DMS53 treated with DMSO at 0.1 percent for 48 hours (cell line): ENCODE data around the gene ATP11A.

Experiments used
- DNase-seq: peaks from one replicate; lab custom pipeline; 2025; ENCODE audit not compliant: unreplicated experiment; lab: John Stamatoyannopoulos, UW

The ATP11A gene

DNA sequence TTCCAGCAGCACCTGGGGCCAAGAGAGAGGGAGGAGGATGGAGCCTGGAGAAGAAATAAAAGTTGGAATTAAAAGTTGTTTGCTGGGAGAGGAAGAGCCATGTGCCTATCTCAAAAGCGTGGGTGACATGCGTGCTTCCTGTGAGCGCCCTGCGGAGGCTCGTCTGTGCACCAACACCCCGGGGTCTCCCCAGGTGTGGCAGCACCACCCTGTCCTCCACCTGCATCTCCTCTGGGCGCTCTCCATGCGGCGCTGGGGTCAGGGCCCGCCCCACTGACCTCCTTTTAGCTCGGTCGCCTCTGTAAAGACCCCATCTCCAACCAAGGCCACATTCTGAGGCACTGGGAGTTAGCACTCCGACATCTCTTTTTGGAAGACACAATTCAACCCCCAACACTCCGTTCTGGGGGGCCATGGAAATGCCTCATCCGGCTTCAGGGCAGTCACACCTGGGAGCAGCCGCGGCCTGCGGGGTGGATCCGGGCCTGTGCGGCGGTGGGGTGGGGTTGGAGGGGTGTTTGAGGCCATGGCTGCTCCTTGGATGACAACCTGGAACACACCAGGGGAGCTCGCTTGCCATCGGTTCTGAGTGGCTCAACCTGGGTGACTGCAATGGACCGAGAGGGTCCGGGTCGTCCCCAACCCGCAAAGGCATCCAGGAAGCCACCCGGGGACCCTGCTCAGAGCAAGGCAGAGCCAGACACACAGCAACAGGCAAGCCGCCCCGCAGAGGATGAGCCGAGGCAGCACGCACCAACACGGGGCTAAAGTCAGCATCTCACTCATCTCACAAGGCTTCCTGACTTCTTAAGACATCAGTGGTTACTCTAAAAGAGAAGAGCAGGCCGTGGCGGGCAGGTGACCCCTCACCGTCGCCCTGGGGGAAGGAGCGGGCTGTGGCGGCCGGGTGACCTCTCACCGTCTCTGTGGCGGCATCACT, 199.8 kb downstream of the ATP11A start:
- DNase-seq, result no peak

- no peak for DNase-seq
These were observed 200.7 kb downstream of the ATP11A start for GRCh38 chr13:112890316-112891145.

GRCh38 chr13:112891477-112892401, 201.9 kb downstream of the ATP11A start:
- peak; percentile 8 for DNase-seq

- peak; percentile 39 for DNase-seq
These were observed 202.8 kb downstream of the ATP11A start for GRCh38 chr13:112892426-112893206.

DNA sequence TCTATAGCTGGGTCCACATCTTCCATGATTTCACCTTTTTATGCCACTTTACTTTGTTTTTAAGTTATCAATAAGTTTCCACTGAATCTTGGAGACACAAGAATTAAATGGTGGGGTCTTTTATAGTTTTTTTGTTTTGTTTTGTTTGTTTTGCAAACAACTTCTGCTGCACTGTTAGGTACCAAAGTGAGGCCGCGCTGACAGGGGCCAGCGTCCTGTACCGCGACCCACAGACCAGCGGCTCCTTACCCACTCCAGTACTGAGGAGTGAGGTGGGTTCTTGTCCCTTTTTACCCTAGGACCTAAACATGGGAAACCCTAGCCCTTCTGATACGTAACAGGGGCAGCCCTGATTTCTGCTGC, 203.3 kb downstream of the ATP11A start:
- no peak for DNase-seq

- DNase-seq, result no peak
These were observed 204.0 kb downstream of the ATP11A start for GRCh38 chr13:112893570-112894422.

GRCh38 chr13:112894423-112894672, 204.5 kb downstream of the ATP11A start:
- no peak for DNase-seq

DNA sequence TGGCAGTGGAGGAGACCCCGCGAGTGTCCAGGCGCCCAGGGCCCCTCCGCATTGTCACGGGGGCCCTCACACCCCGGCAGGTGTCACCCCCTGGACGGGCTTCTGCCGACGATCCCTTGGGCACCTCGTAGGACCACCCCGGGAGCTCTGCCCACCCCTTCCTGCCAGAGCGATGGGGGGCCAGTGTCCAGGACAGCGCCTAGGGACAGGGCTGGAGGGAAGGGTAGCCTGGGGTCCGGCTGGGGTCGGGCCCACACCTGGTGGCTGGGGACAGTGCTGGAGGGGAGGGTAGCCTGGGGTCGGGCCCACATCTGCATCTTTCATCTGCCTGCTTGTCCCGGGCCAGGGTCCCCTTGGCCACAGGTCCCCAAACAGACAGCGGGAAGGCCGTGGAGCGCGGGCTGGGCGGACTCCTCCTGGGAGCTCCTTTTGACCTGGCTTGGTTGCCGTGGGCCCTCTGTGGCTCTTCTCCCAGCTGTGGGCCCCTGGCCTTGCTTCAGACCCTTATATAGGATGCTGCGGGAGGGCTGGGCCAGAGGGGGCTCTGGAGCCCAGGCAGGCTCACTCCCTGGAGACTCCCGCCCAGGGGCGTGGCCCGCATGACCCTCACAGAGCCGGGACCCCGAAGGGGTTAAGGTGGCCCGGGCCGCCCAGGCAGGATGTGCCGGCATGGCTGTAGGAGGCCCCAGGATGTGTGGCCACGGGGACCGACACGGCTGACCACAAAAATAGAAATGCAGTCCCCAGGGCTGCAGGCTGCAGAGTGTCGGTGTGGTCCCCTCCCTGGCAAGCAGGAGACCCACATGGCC, 205.0 kb downstream of the ATP11A start:
- no peak for DNase-seq

- peak; percentile 98 for DNase-seq
These were observed 206.0 kb downstream of the ATP11A start for GRCh38 chr13:112895521-112896465.

GRCh38 chr13:112896736-112897602, 207.1 kb downstream of the ATP11A start:
- no peak for DNase-seq

GRCh38 chr13:112897603-112897955, 207.7 kb downstream of the ATP11A start:
- DNase-seq, result no peak

- DNase-seq, result no peak
These were observed 208.2 kb downstream of the ATP11A start for GRCh38 chr13:112897956-112898620.

DNA sequence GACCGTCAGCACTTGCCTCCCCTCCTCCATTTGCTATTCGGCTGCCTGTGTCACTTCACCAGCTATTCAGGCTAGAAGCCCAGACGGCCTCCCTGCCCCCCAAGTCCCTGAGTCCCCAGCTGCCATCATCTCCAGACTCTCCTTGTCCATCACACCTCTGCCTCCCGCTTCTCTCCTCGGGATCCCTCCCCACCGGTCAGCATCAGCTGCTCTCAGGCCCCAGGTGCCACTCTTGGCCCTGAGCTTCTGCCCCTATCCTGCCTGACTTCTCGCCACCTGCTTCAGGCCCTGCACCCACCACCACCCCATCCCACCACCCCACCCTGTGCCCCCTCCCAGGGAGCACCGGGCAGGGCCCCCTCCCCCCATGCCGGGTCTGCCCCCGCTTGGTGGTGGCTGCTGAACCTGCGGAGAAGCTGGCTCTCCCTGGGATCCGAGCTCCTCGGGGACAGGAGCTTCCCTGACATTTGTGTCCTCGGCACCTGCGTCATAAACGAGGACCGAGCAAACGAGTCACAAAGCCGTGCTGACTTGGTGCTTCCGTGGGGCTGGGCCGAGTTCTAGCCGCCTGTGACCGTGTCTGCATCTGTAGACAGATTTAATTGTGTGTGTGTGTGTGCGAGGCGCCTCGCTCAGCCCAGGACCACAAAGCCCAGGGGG, 208.9 kb downstream of the ATP11A start:
- no peak for DNase-seq

DNA sequence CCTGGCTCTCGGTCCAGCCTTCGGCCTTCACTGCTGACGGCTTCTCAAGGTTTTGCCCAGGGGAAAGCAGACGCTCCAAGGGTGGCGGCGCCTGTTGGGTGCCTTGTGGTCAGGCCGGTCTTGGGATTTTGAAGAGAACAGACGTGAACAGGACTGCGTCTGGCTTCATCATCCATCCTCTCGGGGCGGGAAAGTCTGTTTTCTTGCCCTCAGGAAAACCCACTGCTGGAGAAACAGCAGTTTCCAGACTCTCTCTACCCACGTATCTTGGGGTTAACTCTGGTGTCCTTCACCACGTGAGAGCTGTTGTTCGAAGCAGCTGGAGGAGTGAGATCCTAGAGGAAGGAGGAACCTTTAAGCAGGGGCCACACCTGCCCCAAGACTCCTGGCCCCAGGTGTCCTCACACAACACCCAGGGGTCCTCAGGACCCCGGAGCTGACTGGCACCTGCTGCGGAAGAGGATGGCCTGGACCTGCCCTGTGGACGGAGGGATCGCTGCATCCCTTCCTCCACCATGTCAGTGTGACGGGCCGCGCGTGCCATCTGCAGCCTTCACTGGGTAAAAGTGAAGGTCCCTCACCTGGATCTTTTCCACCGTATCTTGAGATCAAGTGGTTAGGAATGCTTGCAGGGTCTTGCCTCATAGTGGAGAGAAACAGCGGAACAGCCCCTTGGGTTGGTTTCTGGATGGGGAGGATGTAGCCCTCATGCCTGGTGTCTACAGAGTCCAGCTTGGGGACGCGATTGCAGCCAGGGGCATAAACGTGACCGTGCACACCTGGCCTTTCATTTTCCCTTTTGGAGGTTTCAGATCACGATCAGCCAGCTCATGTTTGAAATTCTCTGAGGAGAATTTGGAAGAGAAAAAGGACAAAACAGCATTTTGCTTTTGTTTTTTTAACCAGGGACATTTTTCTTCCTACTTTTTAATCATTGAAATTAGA, 209.7 kb downstream of the ATP11A start:
- DNase-seq, result no peak

DNA sequence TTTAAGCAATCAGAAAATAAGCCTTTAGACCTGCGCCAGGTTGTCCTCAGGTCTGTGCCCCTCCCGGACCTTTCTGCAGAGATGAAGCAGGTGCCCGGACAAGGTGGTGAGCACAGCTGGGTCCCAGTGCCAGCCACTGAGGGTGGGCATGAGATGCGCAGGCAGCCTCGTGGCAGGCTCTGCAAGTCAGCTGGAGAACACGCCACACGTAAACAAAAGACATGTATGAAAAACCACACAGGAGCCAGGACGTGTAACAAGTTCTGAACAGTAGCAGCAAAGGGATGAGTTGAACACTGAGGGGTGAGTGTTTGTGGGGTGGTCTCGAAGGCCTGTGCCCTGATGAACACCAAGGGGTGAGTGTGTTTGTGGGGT, 210.4 kb downstream of the ATP11A start:
- no peak for DNase-seq
